GM06990 (cell line): ENCODE data around the gene TP53I11.
A peak's percentile ranks its signal among the peaks of the same experiment; 100 is the strongest.

Experiments
- DNase-seq: peaks from one replicate; pipeline ENCODE4 v3.0.0-alpha.2; 2011; ENCODE audit not compliant: insufficient read length; ENCODE audit errors: extremely low read depth
- H3K27me3 ChIP-seq: replicated peaks from 2 replicates; pipeline ENCODE4 v1.6.0; 2011; ENCODE audit warnings: low read length; ENCODE audit not compliant: control insufficient read depth, insufficient read depth
- H3K36me3 ChIP-seq: 2 replicates; pipeline ENCODE4 v1.5.1; 2011; ENCODE audit warnings: low read length; ENCODE audit not compliant: control insufficient read depth, insufficient read depth
- H3K4me3 ChIP-seq: replicated peaks from 2 replicates; pipeline ENCODE4 v1.5.1; 2011; ENCODE audit warnings: low read depth, mild to moderate bottlenecking, control low read depth, low read length
- CTCF ChIP-seq: IDR thresholded peaks from 2 replicates; pipeline ENCODE4 v1.5.1; 2011; ENCODE audit warnings: low read length, control low read depth, mild to moderate bottlenecking, inconsistent platforms; ENCODE audit not compliant: insufficient read depth, poor library complexity, severe bottlenecking

Gene TP53I11

GRCh38 chr11:44901786-44902185 is 48.9 kb downstream of the TP53I11 start:
- Histone ChIP-seq H3K27me3 (no peaks in the 10 kb centered on the region; the same call in 1 of the 2 replicates), H3K36me3 (no peaks in the 10 kb centered on the region), H3K4me3 (no peak overlapping the region)
- no peak for TF ChIP-seq CTCF
- no peak for DNase-seq

- no peak for TF ChIP-seq CTCF
- Histone ChIP-seq H3K27me3 (no peaks in the 10 kb centered on the region; the same call in 1 of the 2 replicates), H3K4me3 (no peak overlapping the region), H3K36me3 (no peaks in the 10 kb centered on the region)
- DNase-seq, result no peak
Observed at GRCh38 chr11:44901120-44901633, 49.5 kb downstream of the TP53I11 start.

- peak; percentile 24 for DNase-seq
- no peak for TF ChIP-seq CTCF
- Histone ChIP-seq H3K36me3 (no peaks in the 10 kb centered on the region), H3K4me3 (no peak overlapping the region), H3K27me3 (no peaks in the 10 kb centered on the region; the same call in 1 of the 2 replicates)
Observed at GRCh38 chr11:44899959-44900358, 50.7 kb downstream of the TP53I11 start.

GRCh38 chr11:44893846-44894617 is 56.7 kb downstream of the TP53I11 start:
- peak; percentile 80 for TF ChIP-seq CTCF
- peak; percentile 26 for DNase-seq
- Histone ChIP-seq H3K4me3 (no peak overlapping the region), H3K27me3 (peaks cover 1% of the 10 kb centered on the region), H3K36me3 (no peaks in the 10 kb centered on the region)

- peaks cover 1% of the 10 kb centered on the region; the same call in 1 of the 2 replicates for H3K27me3 ChIP-seq
- H3K36me3 ChIP-seq, result no peaks in the 10 kb centered on the region
- TF ChIP-seq CTCF, result no peak
- DNase-seq, result no peak
- no peak overlapping the region for H3K4me3 ChIP-seq
Observed at GRCh38 chr11:44893308-44893822, 57.3 kb downstream of the TP53I11 start.

- no peaks in the 10 kb centered on the region for H3K36me3 ChIP-seq
- TF ChIP-seq CTCF, result no peak
- no peak for DNase-seq
- peaks cover 1% of the 10 kb centered on the region; the same call in 1 of the 2 replicates for H3K27me3 ChIP-seq
- no peak overlapping the region for H3K4me3 ChIP-seq
Observed at GRCh38 chr11:44892843-44893242, 57.8 kb downstream of the TP53I11 start.
